Colon (tissue), 2 donors: ENCODE results near the gene BCKDK.
"Not testable (repeated sequence)": the region's sequence is repeated elsewhere in the genome, so short reads cannot be mapped to it uniquely, and the experiment has no call there.

ENCODE experiments used
- FAIRE-seq: peaks from 2 replicates; lab custom pipeline; 2012; peaks lifted over from hg19 to GRCh38; lab: Jason Lieb, UNC
- donor health status: control.
- donor health status: control.

The BCKDK gene

GRCh38 chr16:31099860-31100638, 8.1 kb upstream of the BCKDK start:
- FAIRE-seq: no peak

DNA sequence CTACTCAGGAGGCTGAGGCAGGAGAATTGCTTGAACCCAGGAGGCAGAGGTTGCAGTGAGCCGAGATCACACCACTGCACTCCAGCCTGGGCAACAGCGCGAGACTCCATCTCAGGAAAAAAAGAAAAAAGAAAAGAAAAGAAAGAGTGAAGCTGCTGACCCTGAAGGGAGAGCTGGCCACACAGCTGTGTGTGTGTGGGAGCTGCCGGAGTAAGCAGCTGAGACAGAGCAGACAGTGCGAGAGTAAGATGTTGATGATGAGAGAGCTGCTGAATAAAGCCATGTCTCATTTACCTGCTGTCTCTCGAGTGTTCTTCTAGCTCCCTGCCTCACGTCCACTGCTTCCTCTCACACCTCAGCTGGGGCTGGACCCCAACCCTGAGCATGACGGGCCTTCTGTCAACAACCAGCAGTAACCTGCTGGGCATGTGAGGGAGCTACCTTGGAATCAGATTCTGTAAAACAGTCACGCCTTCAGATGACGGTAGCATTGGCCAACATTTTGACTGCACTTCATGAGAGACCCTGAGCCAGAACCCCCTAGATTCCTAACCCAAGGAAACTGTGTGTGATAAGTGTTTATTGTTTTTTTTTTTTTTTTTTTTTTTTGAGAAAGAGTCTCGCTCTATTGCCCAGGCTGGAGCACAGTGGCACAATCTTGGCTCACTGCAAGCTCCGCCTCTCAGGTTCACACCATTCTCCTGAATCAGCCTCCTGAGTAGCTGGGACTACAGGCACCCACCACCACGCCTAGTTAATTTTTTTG, 7.1 kb upstream of the BCKDK start:
- not testable (repeated sequence) for FAIRE-seq

GRCh38 chr16:31105677-31106213, 2.4 kb upstream of the BCKDK start:
- FAIRE-seq: no peak

DNA sequence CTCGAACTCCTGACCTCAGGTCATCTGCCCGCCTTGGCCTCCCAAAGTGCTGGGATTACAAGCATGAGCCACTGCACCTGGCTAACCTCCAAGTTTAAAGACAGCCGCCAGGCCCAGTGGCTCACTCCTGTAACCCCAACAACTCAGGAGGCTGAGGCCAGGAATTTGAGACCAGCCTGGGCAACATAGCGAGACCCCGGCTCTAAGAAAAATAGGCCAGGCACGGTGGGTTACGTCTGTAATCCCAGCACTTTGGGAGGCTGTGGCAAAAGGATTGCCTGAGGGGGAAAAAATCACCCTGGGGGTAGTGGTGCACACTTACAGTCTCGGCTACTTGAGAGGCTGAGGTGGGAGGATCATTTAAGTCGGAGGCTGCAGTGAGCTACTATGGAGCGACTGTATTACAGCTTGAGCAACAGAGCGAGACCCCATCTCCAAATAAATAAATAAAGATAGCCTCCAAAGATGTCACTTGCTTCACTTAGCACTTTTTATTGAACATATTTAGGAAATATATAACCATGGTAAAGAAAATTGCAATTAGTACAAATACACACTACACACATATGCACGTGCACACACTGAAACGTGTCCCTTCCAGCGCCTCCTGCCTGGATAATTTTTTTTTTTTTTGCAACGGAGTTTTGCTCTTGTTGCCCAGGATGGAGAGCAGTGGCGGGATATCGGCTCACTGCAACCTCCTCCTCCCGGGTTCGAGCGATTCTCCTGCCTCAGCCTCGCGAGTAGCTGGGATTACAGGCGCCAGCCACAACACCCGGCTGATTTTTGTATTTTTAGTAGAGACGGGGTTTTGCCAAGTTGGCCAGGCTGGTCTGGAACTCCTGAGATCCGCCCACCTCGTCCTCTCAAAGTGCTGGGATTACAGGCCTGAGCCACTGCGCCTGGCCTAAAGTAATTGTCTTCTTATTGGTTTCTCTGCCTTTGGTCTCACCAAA, 1.4 kb upstream of the BCKDK start:
- no peak for FAIRE-seq

GRCh38 chr16:31107465-31107867, 720 bp upstream of the BCKDK start:
- no peak for FAIRE-seq

DNA sequence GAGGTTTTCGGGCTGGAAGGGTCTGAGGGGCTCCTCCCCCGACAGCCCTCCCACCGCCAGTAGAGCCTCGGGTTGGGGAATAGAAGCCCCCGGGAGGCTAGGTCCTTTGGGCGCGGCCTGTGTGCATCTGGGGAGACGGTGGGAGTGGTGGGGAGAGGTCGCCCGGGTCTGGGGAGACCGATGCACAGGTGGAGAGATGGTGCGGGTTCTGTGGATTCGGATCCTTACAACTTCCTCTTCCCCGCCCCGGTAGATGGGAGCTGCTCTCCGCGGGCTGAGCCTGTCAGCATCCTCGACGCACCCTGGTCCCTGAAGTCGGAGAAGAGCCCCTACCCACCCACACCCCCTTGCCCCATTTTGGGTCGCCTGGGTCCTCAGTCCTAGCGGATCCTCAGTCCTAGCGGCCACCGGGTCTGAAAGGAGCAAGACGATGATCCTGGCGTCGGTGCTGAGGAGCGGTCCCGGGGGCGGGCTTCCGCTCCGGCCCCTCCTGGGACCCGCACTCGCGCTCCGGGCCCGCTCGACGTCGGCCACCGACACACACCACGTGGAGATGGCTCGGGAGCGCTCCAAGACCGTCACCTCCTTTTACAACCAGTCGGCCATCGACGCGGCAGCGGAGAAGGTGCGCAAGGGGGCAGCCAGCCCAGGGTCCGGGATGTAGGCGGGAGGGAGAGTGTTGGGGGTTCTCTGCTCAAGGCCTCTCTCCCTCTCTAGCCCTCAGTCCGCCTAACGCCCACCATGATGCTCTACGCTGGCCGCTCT, 790 bp downstream of the BCKDK start:
- FAIRE-seq: no peak

DNA sequence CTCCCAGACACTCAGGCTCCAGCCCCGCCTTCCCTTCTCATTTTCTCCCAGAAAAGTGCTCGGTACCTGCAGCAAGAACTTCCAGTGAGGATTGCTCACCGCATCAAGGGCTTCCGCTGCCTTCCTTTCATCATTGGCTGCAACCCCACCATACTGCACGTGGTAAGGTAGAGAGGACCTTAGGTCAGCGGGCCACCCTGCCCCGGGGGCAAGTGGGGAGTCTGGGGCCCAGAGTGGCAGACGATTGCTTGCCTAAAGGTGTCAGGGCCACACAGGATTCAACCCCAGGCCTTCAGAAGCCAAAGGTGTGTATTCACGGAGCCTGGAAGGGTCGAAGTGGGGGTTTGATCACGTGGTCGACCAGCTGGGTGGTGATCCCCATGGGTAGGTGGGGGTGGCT, 1.4 kb downstream of the BCKDK start:
- FAIRE-seq: no peak

DNA sequence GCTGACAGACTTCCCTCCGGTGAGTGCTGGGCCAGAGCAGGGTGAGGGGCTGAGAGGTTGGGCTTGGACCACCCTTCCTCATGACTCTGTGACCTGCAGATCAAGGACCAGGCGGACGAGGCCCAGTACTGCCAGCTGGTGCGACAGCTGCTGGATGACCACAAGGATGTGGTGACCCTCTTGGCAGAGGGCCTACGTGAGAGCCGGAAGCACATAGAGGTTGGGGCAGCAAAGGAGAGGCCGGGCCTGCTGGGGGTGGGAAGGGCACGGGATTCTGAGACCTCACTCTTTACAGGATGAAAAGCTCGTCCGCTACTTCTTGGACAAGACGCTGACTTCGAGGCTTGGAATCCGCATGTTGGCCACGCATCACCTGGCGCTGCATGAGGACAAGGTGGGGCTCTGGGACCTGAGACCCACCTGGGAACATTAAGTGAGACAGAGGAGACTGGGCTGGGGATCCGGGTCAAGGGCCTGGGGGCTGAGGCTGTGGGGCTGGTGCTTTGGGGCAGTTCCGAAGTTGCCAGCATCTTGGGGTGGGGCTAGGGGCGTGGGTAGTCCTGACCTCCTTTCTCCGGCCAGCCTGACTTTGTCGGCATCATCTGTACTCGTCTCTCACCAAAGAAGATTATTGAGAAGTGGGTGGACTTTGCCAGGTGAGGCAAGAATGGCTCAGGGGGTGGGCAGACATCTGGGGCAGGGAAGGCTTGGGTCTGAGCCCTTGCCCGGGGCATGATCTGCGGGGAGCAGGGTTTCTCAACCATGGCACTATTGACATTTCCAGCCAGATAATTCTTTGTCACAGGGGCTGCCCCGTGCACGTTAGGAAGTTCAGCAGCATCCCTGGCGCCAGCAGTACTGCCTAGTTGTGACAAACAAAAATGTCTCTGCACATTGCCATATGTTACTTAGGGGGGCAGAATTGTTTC, 2.2 kb downstream of the BCKDK start:
- FAIRE-seq: no peak

- FAIRE-seq: no peak
Observed at GRCh38 chr16:31111881-31112466, 3.8 kb downstream of the BCKDK start.

DNA sequence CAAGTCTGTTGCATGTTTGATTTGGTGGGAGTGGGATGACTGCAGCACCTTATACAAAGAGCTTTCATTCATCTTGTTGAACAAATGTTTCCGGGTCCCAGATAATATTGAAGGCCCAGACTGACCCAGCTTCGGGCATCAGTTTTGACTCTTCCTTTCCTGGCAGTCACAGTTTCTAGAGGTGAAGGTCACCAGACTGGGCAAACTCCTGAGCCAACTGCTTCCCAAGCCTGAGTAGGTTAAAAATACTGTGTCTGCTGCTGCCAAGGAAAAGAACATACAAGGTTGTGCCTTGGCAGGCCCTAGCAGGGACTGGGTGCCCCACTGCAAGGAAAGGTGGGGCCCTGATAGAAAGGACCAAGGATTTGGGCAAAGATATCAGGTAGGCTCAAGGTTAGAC, 4.5 kb downstream of the BCKDK start:
- no peak for FAIRE-seq

DNA sequence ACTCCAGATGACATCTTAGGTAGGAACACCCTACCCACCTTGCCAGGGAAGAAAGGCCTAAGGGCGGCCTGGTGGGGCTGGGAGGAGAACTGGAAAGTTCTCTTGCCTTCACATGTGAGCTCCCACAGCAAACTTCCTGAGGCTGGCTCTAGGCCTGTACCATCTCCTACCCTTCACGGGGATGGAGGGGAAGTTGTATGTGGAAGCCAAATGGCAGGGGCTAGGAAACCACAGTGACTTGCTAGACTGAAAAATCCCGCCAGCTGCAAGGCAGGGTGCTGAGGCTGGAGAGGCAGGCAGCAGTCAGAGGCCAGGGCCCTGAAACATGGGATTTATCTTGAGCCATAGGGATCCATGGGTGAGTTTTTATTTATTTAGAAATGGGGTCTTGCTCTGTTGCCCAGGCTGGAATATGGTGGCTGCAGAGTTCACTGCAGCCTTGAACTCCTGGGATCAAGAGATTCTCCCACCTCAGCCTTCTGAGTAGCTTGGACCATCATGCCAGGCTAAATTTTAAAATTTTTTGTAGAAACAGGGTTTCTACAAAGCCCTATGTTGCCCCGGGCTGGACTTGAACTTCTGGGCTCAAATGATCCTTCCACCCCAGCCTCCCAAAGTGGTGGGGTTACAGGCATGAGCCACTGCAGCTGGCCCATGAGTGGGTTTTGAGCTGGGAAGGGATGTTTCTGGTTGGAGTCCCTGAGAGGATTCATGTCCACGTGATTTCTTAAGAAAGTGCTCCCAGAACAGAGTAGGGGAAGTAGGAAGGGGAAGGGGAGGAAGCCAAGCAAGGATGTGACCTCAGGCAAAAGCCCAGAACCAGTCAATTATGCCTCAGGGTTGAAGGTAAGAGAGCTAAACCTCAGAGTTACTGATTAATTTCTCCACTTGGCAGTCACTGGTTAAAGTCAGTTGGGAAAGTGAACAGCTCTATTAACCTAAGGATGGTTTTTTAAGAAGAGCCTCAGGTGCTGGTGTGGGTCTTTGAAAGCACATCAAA, 5.2 kb downstream of the BCKDK start:
- FAIRE-seq: no peak

DNA sequence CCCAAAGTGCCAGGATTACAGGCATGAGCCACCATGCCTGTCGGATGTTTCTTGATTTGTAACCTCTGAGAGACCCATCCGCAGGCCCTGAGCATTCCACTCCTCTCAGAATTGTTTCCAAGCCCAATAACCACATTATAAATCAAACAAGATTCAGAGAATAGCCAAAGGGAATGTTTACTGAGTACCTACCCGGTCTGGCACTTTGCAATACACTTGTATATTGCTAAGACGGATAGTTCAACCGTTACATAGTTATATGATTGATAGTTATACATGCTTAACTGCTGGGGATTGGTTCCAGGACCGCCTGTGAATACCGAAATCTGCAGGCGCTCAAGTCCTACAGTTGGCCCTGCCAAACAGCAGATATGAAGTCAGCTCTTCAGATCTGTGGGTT, 6.3 kb downstream of the BCKDK start:
- no peak for FAIRE-seq

GRCh38 chr16:31117384-31118222, 9.4 kb downstream of the BCKDK start, which contains the start of gene KAT8:
KAT8 (plus strand) TSS chr16:31117664; CDS start chr16:31117682, 18 bp downstream.
- no peak for FAIRE-seq

GRCh38 chr16:31118223-31119155, 10.3 kb downstream of the BCKDK start:
- no peak for FAIRE-seq

- no peak for FAIRE-seq
Observed at GRCh38 chr16:31120129-31120528, 11.9 kb downstream of the BCKDK start.

DNA sequence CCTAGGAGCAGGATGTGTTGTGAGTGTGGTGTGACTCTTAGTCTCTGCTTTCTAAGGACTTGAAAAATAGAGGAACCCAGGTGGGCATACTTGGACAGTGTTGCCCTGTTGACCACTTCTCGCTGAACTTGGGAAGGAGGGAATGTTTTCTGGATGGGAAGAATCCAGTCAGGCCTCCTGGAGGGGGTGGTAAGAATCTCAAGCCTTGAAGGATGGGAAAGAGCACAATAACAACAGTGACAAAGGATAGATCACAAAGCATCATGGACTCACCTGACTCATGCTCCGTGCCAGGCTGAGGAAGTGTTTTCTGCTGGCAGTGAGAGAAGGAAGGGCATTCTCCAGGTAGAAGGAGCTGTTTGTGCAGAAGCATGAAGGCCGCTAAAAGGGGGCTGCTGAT, 17.7 kb downstream of the BCKDK start:
- no peak for FAIRE-seq
